HL-60 (cell line): ENCODE measurements around the gene MEN1.

Experiments
- GABPA ChIP-seq: IDR thresholded peaks from 2 replicates; pipeline ENCODE4 v1.6.1; 2012; ENCODE audit warnings: low read depth
- POLR2AphosphoS5 ChIP-seq: IDR thresholded peaks from 2 replicates; pipeline ENCODE4 v1.6.1; 2012; ENCODE audit warnings: low read depth
- SPI1 ChIP-seq: IDR thresholded peaks from 2 replicates; pipeline ENCODE4 v1.6.1; 2012; ENCODE audit warnings: low read depth, mild to moderate bottlenecking, borderline replicate concordance
- TF ChIP-seq, protein P1 (sequence below): IDR thresholded peaks from one replicate; pipeline ENCODE4 v1.5.1; 2011; ENCODE audit warnings: low read length, control low read depth, inconsistent platforms; ENCODE audit not compliant: insufficient read depth

DNA sequence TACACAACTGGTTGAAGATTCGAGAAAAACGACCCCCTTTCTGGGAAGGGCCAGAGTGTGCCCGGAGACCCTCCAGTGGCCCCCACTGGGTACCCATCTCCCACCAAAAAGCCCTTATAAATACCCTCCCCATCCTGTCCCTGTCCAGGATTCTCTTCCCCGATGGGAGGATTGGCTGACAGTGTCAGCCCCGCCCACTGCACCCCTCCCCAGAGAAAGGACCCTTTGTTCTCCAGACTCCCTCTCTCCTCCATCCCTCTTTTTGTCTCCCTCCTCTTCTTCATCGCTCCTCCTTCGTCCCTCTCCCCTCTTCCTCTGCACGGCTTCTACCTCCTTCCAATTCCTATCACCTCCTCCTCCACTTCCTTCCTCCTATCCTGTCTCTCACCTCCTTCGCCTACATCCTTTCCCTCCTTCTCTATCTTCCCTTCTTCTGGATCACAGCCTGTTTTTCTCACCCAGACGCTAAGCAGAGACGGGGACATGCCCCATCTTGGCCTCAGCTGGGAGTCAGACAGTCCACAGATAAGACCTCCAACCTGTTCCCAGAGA is 13.3 kb upstream of the MEN1 start:
- TF ChIP-seq, protein P1, sequence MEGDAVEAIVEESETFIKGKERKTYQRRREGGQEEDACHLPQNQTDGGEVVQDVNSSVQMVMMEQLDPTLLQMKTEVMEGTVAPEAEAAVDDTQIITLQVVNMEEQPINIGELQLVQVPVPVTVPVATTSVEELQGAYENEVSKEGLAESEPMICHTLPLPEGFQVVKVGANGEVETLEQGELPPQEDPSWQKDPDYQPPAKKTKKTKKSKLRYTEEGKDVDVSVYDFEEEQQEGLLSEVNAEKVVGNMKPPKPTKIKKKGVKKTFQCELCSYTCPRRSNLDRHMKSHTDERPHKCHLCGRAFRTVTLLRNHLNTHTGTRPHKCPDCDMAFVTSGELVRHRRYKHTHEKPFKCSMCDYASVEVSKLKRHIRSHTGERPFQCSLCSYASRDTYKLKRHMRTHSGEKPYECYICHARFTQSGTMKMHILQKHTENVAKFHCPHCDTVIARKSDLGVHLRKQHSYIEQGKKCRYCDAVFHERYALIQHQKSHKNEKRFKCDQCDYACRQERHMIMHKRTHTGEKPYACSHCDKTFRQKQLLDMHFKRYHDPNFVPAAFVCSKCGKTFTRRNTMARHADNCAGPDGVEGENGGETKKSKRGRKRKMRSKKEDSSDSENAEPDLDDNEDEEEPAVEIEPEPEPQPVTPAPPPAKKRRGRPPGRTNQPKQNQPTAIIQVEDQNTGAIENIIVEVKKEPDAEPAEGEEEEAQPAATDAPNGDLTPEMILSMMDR: no peak
- TF ChIP-seq SPI1 (no peak), POLR2AphosphoS5 (no peak), GABPA (no peak)
